Neural cell (in vitro differentiated cells): ENCODE measurements around the gene OR13J1. TPM values are rescaled to one million over a fixed set of nuclear protein-coding genes. Genes with fewer than 3 reads are reported as not detected.

Source experiments
- H2AFZ ChIP-seq: fragments of 200-600, 300-800 bp; sonication (generic), shearing (Covaris generic); 2 replicates; pipeline ENCODE4 v1.6.0; 2014; ENCODE audit warnings: low read depth, mild to moderate bottlenecking, antibody characterized with exemption, low read length, moderate library complexity
- H3F3A ChIP-seq: fragments of 200-600 bp; shearing (Covaris generic); 2 replicates; pipeline ENCODE4 v1.6.1; 2016; ENCODE audit warnings: mild to moderate bottlenecking, moderate library complexity, mixed read lengths, antibody characterized with exemption, low read length; ENCODE audit not compliant: insufficient read depth, poor library complexity, severe bottlenecking
- H3K27ac ChIP-seq: fragments of 200-600, 300-800 bp; sonication (generic), shearing (Covaris generic); 2 replicates; pipeline ENCODE4 v1.5.1; 2014; ENCODE audit warnings: mild to moderate bottlenecking, low read length, moderate library complexity
- H3K27me3 ChIP-seq: fragments of 300-800, 200-600 bp; sonication (generic), shearing (Covaris generic); 2 replicates; pipeline ENCODE4 v1.6.0; 2014; ENCODE audit warnings: mild to moderate bottlenecking, low read depth, low read length, moderate library complexity; ENCODE audit not compliant: insufficient read depth
- H3K36me3 ChIP-seq: fragments of 300-800, 200-600 bp; sonication (generic), shearing (Covaris generic); 2 replicates; pipeline ENCODE4 v1.5.1; 2014; ENCODE audit warnings: mild to moderate bottlenecking, antibody characterized with exemption, low read length, moderate library complexity; ENCODE audit not compliant: insufficient read depth
- H3K4me2 ChIP-seq: fragments of 300-800, 200-600 bp; sonication (generic), shearing (Covaris generic); 2 replicates; pipeline ENCODE4 v1.6.0; 2014; ENCODE audit warnings: mild to moderate bottlenecking, low read length
- H3K4me3 ChIP-seq: fragments of 300-800, 200-600 bp; sonication (generic), shearing (Covaris generic); 2 replicates; pipeline ENCODE4 v1.5.1; 2014; ENCODE audit warnings: mild to moderate bottlenecking, low read length, moderate library complexity
- H3K79me2 ChIP-seq: fragments of 200-600 bp; shearing (Covaris generic); replicated peaks from 2 replicates; pipeline ENCODE4 v1.6.0; 2014; ENCODE audit warnings: mild to moderate bottlenecking, low read length, moderate library complexity; ENCODE audit not compliant: insufficient read depth
- H3K9ac ChIP-seq: fragments of 300-800, 200-600 bp; sonication (generic), shearing (Covaris generic); 2 replicates; pipeline ENCODE4 v1.6.1; 2016; ENCODE audit warnings: mild to moderate bottlenecking, low read length, mixed read lengths
- H3K9me2 ChIP-seq: fragments of 200-600 bp; shearing (Covaris generic); 2 replicates; pipeline ENCODE4 v1.6.1; 2016; ENCODE audit warnings: mild to moderate bottlenecking, low read length, mixed read lengths; ENCODE audit not compliant: insufficient read depth
- H3K9me3 ChIP-seq: fragments of 200-600, 300-800 bp; sonication (generic), shearing (Covaris generic); 2 replicates; pipeline ENCODE4 v1.6.1; 2016; ENCODE audit warnings: mild to moderate bottlenecking, mixed run types, low read length, moderate library complexity, mixed read lengths
- H4K20me1 ChIP-seq: fragments of 200-600 bp; shearing (Covaris generic); 2 replicates; pipeline ENCODE4 v1.6.1; 2016; ENCODE audit warnings: mild to moderate bottlenecking, mixed run types; ENCODE audit not compliant: insufficient read depth
- CTCF ChIP-seq: fragments of 450-650 bp; IDR thresholded peaks from 2 replicates; pipeline ENCODE4 v1.5.1; 2014; ENCODE audit warnings: antibody characterized with exemption, mild to moderate bottlenecking, moderate library complexity; ENCODE audit not compliant: poor library complexity, severe bottlenecking
- EP300 ChIP-seq: fragments of 450-650 bp; conservative IDR thresholded peaks from 2 replicates; pipeline ENCODE4 v1.6.1; 2014; ENCODE audit warnings: antibody characterized with exemption, mild to moderate bottlenecking, moderate library complexity; ENCODE audit not compliant: poor library complexity, severe bottlenecking
- EZH2 ChIP-seq: fragments of 200-600, 300-800 bp; shearing (Covaris generic), sonication (generic); IDR thresholded peaks from 2 replicates; pipeline ENCODE4 v1.6.1; 2014; ENCODE audit warnings: antibody characterized with exemption, low read length, borderline replicate concordance, mild to moderate bottlenecking; ENCODE audit not compliant: insufficient read depth, poor library complexity, severe bottlenecking
- MXI1 ChIP-seq: fragments of 450-650 bp; conservative IDR thresholded peaks from 2 replicates; pipeline ENCODE4 v1.6.1; 2014; ENCODE audit warnings: antibody characterized with exemption, mild to moderate bottlenecking; ENCODE audit not compliant: poor library complexity, severe bottlenecking
- POLR2AphosphoS5 ChIP-seq: IDR thresholded peaks from 2 replicates; pipeline ENCODE4 v1.6.1; 2012
- RAD21 ChIP-seq: fragments of 450-650 bp; conservative IDR thresholded peaks from 2 replicates; pipeline ENCODE4 v1.6.1; 2014; ENCODE audit warnings: antibody characterized with exemption, mild to moderate bottlenecking, moderate library complexity
- REST ChIP-seq: IDR thresholded peaks from 2 replicates; pipeline ENCODE4 v1.6.1; 2012; ENCODE audit warnings: borderline replicate concordance
- SMC3 ChIP-seq: fragments of 450-650 bp; conservative IDR thresholded peaks from 2 replicates; pipeline ENCODE4 v1.6.1; 2014; ENCODE audit warnings: antibody characterized with exemption, mild to moderate bottlenecking, moderate library complexity; ENCODE audit not compliant: poor library complexity
- TAF1 ChIP-seq: IDR thresholded peaks from 2 replicates; pipeline ENCODE4 v1.6.1; 2012; ENCODE audit warnings: low read depth
- polyA plus RNA-seq: library from polyadenylated mRNA; depleted of rRNA; stranded (reverse); fragments of >200 nt; gene quantifications from 2 replicates; pipeline ENCODE4 v1.2.3, GENCODE V29; 2014

The OR13J1 gene
- polyA plus RNA-seq, 1 donor from 2014 or later, result not detected

GRCh38 chr9:35917261-35917660 is 47.1 kb upstream of the OR13J1 start (continued):
- no peak for TF ChIP-seq EP300

GRCh38 chr9:35915681-35916294 is 45.6 kb upstream of the OR13J1 start:
- Histone ChIP-seq H3K4me3 (no peak overlapping the region), H3K27me3 (no peaks in the 10 kb centered on the region), H3K36me3 (no peaks in the 10 kb centered on the region), H3K79me2 (no peaks in the 10 kb centered on the region), H3K4me2 (no peak overlapping the region), H3F3A (no peaks in the 10 kb centered on the region), H3K9me2 (no peaks in the 10 kb centered on the region), H3K9me3 (no peaks in the 10 kb centered on the region), H2AFZ (no peak overlapping the region), H3K27ac (no peak overlapping the region), H4K20me1 (no peaks in the 10 kb centered on the region), H3K9ac (no peak overlapping the region)
- TF ChIP-seq SMC3, result no peak
- no peak for TF ChIP-seq MXI1
- no peak for TF ChIP-seq RAD21
- TF ChIP-seq EP300, result no peak
- no peak for TF ChIP-seq EZH2
- no peak for TF ChIP-seq TAF1
- TF ChIP-seq REST, result no peak
- TF ChIP-seq POLR2AphosphoS5, result no peak
- no peak for TF ChIP-seq CTCF

GRCh38 chr9:35914301-35914807 is 44.2 kb upstream of the OR13J1 start:
- no peaks in the 10 kb centered on the region for H3F3A ChIP-seq
- H3K27me3 ChIP-seq, result no peaks in the 10 kb centered on the region
- no peaks in the 10 kb centered on the region for H3K79me2 ChIP-seq
- TF ChIP-seq REST, result no peak
- no peak for TF ChIP-seq POLR2AphosphoS5
- TF ChIP-seq MXI1, result no peak
- TF ChIP-seq RAD21, result no peak
- TF ChIP-seq EP300, result no peak
- no peak for TF ChIP-seq CTCF
- TF ChIP-seq TAF1, result no peak
- TF ChIP-seq SMC3, result no peak
- no peak for TF ChIP-seq EZH2
- no peaks in the 10 kb centered on the region for H3K9me3 ChIP-seq
- no peaks in the 10 kb centered on the region for H4K20me1 ChIP-seq
- no peak overlapping the region for H3K27ac ChIP-seq
- H3K9ac ChIP-seq, result no peak overlapping the region
- no peak overlapping the region for H2AFZ ChIP-seq
- no peaks in the 10 kb centered on the region for H3K36me3 ChIP-seq
- no peak overlapping the region for H3K4me2 ChIP-seq
- H3K9me2 ChIP-seq, result no peaks in the 10 kb centered on the region
- H3K4me3 ChIP-seq, result no peak overlapping the region
